ENCODE measurements around the gene EEF2K.

Gene EEF2K

DNA sequence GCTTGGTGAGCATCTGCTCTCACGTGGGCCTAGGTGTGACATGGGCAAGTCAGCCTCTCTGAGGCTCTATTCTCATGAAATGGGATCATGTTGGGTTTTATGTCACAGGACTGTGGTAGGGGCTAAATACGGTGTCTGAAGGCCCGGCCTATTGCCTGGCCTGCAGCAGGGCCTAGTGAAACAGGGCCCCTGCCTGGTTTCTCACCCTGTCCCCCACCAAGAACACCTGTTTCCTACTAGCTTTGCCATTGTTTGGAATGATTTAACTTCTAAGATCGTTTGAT, 120.2 kb downstream of the EEF2K start:
- Histone ChIP-seq H3K4me2 (ENCODE audit: low read length) (no peak overlapping the region), H2AFZ (no peak overlapping the region), H3K9me3 (ENCODE audit: control insufficient read depth, low read length) (no peaks in the 10 kb centered on the region), H3K9ac (no peak overlapping the region), H3K27me3 (ENCODE audit: control insufficient read depth, insufficient read depth, low read length) (no peaks in the 10 kb centered on the region), H3K36me3 (ENCODE audit: control insufficient read depth, insufficient read depth, low read length) (no peaks in the 10 kb centered on the region), H3K4me3 (ENCODE audit: low read depth, low read length) (no peak overlapping the region), H3K27ac (no peak overlapping the region), H3K79me2 (peaks cover 30% of the 10 kb centered on the region), H3K4me1 (no peaks in the 10 kb centered on the region)
- TF ChIP-seq, protein P1, sequence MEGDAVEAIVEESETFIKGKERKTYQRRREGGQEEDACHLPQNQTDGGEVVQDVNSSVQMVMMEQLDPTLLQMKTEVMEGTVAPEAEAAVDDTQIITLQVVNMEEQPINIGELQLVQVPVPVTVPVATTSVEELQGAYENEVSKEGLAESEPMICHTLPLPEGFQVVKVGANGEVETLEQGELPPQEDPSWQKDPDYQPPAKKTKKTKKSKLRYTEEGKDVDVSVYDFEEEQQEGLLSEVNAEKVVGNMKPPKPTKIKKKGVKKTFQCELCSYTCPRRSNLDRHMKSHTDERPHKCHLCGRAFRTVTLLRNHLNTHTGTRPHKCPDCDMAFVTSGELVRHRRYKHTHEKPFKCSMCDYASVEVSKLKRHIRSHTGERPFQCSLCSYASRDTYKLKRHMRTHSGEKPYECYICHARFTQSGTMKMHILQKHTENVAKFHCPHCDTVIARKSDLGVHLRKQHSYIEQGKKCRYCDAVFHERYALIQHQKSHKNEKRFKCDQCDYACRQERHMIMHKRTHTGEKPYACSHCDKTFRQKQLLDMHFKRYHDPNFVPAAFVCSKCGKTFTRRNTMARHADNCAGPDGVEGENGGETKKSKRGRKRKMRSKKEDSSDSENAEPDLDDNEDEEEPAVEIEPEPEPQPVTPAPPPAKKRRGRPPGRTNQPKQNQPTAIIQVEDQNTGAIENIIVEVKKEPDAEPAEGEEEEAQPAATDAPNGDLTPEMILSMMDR (IDR thresholded peaks at IDR 0.05) = no peak

DNA sequence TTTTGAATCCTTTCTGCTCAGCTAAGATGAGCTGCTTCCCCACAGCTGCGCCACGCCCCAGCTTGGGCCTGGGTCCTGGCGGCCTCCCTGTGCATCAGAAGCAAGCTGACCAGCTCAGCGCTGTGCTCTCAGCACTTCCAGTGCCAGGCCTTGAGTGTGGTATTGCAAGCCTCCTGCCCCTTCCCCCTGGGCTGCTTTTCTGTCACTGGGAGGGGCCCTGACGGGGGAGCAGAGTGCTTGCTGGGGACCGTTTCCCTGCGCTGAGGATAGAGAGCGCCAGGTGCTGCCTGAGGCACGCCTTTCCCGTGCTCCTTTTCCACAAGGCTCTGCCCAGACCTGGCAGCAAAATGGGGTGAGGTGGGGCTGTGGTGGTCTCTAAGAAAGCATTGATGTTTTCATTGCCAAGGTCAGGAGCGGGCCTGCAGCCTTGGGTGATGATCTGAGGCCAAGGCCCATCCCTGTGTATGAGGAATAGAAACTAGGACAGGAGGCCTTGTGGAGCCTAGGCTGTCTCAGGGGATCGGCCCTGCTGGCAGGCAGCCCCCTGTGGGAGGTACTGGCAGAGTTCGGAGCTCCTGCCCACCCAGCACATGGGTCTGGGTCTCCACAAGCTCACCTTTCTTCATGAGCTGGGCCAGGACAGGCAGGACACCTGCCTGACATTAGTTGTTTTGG, 120.8 kb downstream of the EEF2K start:
- H3K9ac ChIP-seq = no peak overlapping the region
- no peak overlapping the region for H3K27ac ChIP-seq
- no peak overlapping the region for H2AFZ ChIP-seq
- H3K4me2 ChIP-seq (ENCODE audit: low read length) = no peak overlapping the region
- no peaks in the 10 kb centered on the region for H3K36me3 ChIP-seq (ENCODE audit: control insufficient read depth, insufficient read depth, low read length)
- peaks cover 24% of the 10 kb centered on the region for H3K79me2 ChIP-seq
- TF ChIP-seq, protein P1 (IDR thresholded peaks at IDR 0.05) = no peak
- no peaks in the 10 kb centered on the region for H3K4me1 ChIP-seq
- no peaks in the 10 kb centered on the region for H3K9me3 ChIP-seq (ENCODE audit: control insufficient read depth, low read length)
- no peaks in the 10 kb centered on the region for H3K27me3 ChIP-seq (ENCODE audit: control insufficient read depth, insufficient read depth, low read length)
- H3K4me3 ChIP-seq (ENCODE audit: low read depth, low read length) = no peak overlapping the region

DNA sequence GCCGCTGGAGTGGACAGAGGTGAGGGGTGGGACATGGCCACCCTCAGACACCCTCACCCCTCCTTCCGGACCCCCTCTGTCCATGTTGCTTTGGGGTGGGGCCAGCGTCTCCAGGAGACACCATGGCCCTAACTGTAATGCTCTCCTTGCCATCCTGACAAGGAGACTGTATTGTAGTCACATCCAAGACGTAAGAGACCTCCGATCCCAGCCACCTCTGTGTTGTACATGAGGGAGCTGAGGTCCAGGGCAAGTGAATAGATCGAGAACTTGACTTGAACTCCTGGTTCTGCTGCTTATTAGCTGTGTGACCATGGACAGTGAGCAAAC, 121.3 kb downstream of the EEF2K start:
- Histone ChIP-seq H3K79me2 (peaks cover 21% of the 10 kb centered on the region), H3K27me3 (ENCODE audit: control insufficient read depth, insufficient read depth, low read length) (no peaks in the 10 kb centered on the region), H3K4me1 (no peaks in the 10 kb centered on the region), H2AFZ (no peak overlapping the region), H3K4me2 (ENCODE audit: low read length) (no peak overlapping the region), H3K9me3 (ENCODE audit: control insufficient read depth, low read length) (no peaks in the 10 kb centered on the region), H3K36me3 (ENCODE audit: control insufficient read depth, insufficient read depth, low read length) (no peaks in the 10 kb centered on the region), H3K4me3 (ENCODE audit: low read depth, low read length) (no peak overlapping the region), H3K9ac (no peak overlapping the region), H3K27ac (no peak overlapping the region)
- TF ChIP-seq, protein P1 (IDR thresholded peaks at IDR 0.05) = no peak

DNA sequence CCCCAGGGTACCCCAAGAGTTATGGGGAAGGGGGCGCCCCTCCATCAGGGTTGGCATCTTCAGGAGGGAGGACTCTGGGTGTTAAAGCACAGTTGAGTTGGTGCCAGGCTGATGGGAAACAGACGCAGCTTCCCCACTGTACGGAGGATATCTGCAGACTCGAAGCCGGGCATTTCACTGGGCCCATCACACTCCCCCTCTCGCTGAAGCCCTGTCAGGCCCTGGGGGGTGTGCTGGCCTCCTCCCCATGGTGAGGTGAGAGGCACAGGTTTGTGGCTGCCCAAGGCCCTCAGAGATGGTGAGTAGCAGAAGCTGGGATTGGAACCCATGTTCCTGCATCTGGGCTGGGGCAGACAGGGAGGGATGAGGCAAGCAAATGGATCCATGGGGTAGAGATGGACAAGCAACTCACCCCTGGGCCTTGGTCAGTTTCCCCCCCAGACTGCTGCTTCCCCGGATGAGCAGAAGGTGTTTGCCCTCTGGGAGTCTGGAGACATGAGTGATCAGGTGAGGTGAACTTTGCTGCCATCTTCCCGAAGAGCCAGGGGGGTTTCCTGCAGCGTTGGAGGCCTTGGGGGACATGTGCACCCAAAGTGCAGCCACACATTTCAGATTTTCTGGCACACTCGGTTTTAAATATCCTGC, 122.1 kb downstream of the EEF2K start:
- H3K79me2 ChIP-seq = peaks cover 18% of the 10 kb centered on the region
- no peak overlapping the region for H3K4me2 ChIP-seq (ENCODE audit: low read length)
- no peaks in the 10 kb centered on the region for H3K4me1 ChIP-seq
- H3K9ac ChIP-seq = no peak overlapping the region
- no peak overlapping the region for H3K4me3 ChIP-seq (ENCODE audit: low read depth, low read length)
- no peaks in the 10 kb centered on the region for H3K27me3 ChIP-seq (ENCODE audit: control insufficient read depth, insufficient read depth, low read length)
- H2AFZ ChIP-seq = no peak overlapping the region
- no peak overlapping the region for H3K27ac ChIP-seq
- no peaks in the 10 kb centered on the region for H3K9me3 ChIP-seq (ENCODE audit: control insufficient read depth, low read length)
- no peaks in the 10 kb centered on the region for H3K36me3 ChIP-seq (ENCODE audit: control insufficient read depth, insufficient read depth, low read length)
- TF ChIP-seq, protein P1 (IDR thresholded peaks at IDR 0.05) = no peak

DNA sequence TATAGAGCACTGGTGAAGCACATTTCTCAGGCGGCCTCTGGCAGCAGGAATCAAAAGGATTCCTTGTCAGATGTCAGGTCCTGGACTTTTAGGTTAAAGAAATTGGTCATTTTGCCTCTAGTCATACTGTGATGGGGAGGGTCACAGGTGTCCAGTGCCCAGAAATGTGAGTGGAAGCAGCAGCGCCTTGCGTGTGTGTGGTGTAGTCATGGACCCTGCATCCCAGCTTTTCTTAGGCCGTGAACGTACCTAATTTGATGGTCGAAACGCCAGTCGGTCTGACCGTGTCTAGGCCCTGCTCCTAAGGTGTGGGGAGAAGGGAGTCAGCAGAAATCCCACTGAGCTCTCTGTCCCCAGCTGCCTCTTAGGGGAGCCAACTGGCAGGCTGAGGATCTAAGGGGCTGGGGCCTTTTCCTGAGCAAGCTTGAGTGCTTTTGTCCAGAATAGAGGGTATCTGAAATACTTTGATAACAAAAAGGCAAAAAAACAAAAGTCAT, 123.2 kb downstream of the EEF2K start:
- TF ChIP-seq, protein P1 (IDR thresholded peaks at IDR 0.05) = no peak

More for the DNA sequence above, 123.2 kb downstream of the EEF2K start:
- Histone ChIP-seq H3K4me3 (ENCODE audit: low read depth, low read length) (no peak overlapping the region), H3K9ac (no peak overlapping the region), H3K4me2 (ENCODE audit: low read length) (no peak overlapping the region), H3K4me1 (no peaks in the 10 kb centered on the region), H3K9me3 (ENCODE audit: control insufficient read depth, low read length) (no peaks in the 10 kb centered on the region), H3K36me3 (ENCODE audit: control insufficient read depth, insufficient read depth, low read length) (no peaks in the 10 kb centered on the region), H3K27me3 (ENCODE audit: control insufficient read depth, insufficient read depth, low read length) (no peaks in the 10 kb centered on the region), H3K27ac (no peak overlapping the region), H2AFZ (no peak overlapping the region), H3K79me2 (peaks cover 10% of the 10 kb centered on the region)
